ENCODE results near the gene FAM111B.
"Not testable (repeated sequence)": the region's sequence is repeated elsewhere in the genome, so short reads cannot be mapped to it uniquely, and the experiment has no call there.

The FAM111B gene

GRCh38 chr11:59119826-59120225 lies 12.8 kb downstream of the FAM111B start:
- TF ChIP-seq CTCF (conservative IDR thresholded peaks at IDR 0.05; ENCODE audit: low read length) = no peak
- no peak overlapping the region for H3K4me3 ChIP-seq (ENCODE audit: low read length)
- no peak for DNase-seq (ENCODE audit: low read depth)

DNA sequence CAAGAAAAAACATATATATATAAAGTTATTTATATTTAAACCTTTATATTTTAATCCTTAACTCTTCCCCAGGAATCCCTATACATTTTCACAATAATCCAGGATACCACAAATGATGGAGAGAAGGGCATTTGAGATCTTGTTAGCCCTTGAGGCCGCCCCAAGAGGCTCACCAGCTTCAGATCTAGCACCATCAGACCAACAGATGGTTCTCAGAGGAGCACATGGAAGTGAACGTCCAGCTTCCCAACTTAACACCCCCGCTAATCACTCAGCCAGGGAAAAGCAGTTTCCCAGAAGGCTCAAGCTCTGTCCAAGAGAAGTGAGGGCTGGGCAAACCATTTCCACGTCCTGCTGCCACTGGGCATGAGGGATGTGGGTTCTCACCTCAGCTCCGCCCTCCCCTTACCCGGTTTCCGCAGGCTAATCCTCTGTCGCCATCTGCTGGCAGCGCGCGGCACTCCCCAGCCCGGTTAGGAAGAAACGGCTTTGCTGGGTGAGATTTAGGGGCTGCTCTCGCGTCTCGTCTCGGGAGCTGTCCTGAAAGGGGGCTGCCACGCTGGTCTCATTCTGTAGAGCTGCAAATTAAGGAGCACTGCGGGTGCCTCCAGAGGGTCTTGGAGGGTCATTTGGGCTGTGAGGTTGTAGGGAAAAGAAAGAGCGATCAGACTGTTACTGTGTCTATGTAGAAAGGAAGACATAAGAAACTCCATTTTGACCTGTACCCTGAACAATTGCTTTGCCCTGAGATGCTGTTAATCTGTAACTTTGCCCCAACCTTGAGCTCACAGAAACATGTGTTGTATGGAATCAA lies 28.8 kb downstream of the FAM111B start:
- peak; percentile 70 for DNase-seq (ENCODE audit: low read depth)
- no peak overlapping the region for H3K4me3 ChIP-seq (ENCODE audit: low read length)
- TF ChIP-seq CTCF (conservative IDR thresholded peaks at IDR 0.05; ENCODE audit: low read length) = peak; percentile 97

- not testable (repeated sequence) for H3K4me3 ChIP-seq (ENCODE audit: low read length); DNase-seq (ENCODE audit: low read depth)
These were observed 29.5 kb downstream of the FAM111B start for GRCh38 chr11:59136551-59136950.

DNA sequence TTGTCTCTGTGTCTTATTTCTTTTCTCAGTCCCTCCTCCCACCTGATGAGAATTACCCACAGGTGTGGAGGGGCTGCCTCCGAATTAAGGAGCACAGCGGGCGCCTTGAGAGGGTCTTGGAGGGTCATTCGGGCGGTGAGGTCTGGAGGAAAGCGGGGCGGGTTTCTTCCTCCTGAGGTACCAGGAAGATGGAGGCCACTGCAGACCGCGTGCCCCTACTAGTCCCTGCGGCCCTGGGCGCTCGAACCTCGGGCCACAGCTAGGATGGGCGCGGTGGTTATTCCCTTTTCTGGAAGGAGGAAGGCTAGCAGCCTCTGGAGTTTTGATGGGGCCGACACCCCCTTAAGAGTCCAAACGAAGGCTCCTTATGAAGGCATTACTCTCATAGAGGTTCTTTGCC lies 30.2 kb downstream of the FAM111B start:
- no peak for DNase-seq (ENCODE audit: low read depth)
- H3K4me3 ChIP-seq (ENCODE audit: low read length) = no peak overlapping the region
- no peak for TF ChIP-seq CTCF (conservative IDR thresholded peaks at IDR 0.05; ENCODE audit: low read length)

DNA sequence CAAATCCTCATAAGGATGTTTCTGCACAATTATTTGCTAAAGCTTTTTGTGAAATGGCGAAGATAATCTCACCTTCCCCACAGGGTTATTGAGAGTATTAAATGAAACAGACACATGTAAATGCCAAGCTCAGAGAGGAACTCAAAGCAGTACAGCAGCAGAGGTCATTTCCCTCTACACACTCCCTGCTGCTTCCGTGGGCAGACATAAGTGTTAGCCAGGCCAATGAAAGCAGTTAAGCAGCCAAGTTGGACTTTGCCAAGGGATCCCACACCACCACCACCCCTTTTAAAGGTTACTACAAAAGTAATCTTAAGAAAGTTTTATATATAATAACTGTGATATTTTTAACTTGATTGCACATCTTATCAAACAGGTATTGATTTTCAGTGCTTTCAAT lies 31.6 kb downstream of the FAM111B start:
- DNase-seq (ENCODE audit: low read depth) = no peak
- no peak overlapping the region for H3K4me3 ChIP-seq (ENCODE audit: low read length)
- TF ChIP-seq CTCF (conservative IDR thresholded peaks at IDR 0.05; ENCODE audit: low read length) = no peak

- H3K4me3 ChIP-seq (ENCODE audit: low read length) = no peak overlapping the region
- TF ChIP-seq CTCF (conservative IDR thresholded peaks at IDR 0.05; ENCODE audit: low read length) = no peak
- DNase-seq (ENCODE audit: low read depth) = no peak
These were observed 34.2 kb downstream of the FAM111B start for GRCh38 chr11:59141191-59141590.

DNA sequence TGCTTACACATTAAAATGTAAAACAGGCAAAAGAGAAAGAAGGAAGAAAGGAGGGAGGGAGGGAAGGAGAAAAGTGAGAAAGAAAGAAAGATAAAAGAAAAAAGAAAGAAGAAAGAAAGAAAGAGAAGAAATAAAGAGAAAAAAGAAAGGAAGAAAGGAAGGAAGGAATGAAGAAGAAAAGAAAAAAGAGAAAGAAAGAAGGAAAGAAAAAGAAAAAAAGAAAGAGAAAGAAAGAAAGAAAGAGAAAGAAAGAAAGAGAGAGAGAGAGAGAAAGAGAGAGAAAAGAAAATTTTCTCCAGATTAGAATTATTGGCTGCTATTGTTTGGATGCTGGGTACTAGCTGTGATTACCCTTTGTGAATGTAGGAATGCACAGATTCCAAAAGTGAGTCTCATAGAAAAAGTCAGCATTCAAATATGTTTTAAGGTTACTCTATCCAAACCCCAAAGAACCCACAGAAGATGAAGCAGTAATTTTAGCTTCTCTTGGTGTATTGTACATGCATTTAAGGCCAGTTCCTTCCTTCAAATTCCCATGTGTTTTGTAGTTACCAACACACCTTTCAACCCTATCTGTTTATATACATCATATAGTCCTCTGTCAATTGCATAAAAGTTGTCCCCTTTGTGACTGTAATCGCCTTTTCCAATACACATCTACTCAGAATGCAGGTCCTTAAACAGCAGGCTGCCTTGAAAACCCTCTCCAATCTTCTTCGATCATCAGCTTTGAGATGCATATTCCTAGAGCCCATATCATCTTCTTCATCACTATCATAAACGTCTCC lies 34.8 kb downstream of the FAM111B start:
- H3K4me3 ChIP-seq (ENCODE audit: low read length) = peak overlapping the region; percentile 87
- TF ChIP-seq CTCF (conservative IDR thresholded peaks at IDR 0.05; ENCODE audit: low read length) = no peak
- peak; percentile 71 for DNase-seq (ENCODE audit: low read depth)
